HG02840 (cell line): ENCODE data around the gene ADD3.

Experiments
- ATAC-seq: cut with Tn5 transposase; IDR thresholded peaks from one replicate; pipeline ENCODE4 v1.9.1; 2021; ENCODE audit warnings: mild to moderate bottlenecking, moderate library complexity, moderate number of reproducible peaks; ENCODE audit not compliant: unreplicated experiment, low FRiP score

Gene ADD3, protein sequence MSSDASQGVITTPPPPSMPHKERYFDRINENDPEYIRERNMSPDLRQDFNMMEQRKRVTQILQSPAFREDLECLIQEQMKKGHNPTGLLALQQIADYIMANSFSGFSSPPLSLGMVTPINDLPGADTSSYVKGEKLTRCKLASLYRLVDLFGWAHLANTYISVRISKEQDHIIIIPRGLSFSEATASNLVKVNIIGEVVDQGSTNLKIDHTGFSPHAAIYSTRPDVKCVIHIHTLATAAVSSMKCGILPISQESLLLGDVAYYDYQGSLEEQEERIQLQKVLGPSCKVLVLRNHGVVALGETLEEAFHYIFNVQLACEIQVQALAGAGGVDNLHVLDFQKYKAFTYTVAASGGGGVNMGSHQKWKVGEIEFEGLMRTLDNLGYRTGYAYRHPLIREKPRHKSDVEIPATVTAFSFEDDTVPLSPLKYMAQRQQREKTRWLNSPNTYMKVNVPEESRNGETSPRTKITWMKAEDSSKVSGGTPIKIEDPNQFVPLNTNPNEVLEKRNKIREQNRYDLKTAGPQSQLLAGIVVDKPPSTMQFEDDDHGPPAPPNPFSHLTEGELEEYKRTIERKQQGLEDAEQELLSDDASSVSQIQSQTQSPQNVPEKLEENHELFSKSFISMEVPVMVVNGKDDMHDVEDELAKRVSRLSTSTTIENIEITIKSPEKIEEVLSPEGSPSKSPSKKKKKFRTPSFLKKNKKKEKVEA

DNA sequence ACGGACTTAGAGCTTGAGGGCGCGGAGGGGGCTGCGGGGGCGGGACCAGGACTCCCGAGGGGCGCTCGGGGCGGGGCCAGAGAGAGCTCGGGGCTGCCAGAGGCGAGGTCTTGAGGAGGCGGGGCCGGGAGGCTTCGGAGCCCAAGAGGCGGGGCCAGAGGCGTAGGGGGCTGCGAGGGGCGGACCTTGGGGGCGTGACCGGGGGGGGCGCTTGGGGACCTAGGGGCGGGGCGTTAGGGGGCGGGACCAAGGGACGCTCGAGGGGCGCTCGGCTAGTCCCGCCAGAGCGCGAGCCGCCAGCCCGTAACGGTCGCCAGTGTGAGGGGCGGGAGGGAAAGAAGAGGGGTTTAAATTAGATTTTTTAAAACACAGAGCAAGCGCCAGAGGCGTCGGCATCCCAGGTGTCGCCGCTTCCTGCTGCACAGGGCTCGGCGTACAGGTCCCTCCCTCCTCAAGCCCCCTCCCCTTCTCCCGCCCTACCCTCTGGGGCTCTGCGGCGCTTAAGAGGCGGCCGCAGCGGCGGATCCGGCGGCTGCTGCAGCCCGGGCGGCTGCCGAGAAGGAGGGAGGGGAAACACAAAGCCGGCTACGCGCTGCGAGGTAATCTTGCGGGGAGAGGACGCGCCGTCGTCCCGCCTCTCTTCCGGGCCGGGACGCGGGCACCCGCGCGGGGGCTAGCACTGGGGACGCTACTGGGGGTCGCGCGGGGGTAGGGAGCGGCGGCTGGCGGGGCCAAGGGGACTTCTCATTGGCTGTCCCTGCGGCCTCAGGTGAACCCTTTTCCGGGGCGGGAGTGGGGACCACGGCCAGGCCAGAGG is at the start of gene ADD3:
Gene ADD3 (plus strand): TSS at position 284 of the 817 bp plus-strand sequence. CDS start 92,670 bp downstream, outside the sequence.
- peak; percentile 54 for ATAC-seq

DNA sequence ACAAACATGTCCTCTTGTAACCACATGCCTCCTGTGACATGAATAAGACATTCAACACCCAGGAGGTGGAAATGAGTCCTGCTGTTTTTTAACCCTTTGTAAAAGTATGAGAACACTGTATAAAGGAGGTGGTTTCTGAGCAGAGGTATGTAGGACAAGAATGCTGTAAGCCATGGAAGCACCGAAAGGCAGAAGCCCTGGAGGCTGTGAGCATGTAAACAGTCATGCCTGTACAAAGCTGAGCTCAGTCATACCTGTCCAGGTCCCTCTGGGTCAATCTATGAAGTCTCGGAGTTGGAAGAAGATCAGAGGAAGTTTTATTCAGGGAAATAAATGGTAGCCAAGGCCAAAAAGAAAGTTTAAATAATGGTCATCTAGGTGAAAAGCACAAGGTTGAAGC is 49.7 kb upstream of the ADD3 start:
- no peak for ATAC-seq

DNA sequence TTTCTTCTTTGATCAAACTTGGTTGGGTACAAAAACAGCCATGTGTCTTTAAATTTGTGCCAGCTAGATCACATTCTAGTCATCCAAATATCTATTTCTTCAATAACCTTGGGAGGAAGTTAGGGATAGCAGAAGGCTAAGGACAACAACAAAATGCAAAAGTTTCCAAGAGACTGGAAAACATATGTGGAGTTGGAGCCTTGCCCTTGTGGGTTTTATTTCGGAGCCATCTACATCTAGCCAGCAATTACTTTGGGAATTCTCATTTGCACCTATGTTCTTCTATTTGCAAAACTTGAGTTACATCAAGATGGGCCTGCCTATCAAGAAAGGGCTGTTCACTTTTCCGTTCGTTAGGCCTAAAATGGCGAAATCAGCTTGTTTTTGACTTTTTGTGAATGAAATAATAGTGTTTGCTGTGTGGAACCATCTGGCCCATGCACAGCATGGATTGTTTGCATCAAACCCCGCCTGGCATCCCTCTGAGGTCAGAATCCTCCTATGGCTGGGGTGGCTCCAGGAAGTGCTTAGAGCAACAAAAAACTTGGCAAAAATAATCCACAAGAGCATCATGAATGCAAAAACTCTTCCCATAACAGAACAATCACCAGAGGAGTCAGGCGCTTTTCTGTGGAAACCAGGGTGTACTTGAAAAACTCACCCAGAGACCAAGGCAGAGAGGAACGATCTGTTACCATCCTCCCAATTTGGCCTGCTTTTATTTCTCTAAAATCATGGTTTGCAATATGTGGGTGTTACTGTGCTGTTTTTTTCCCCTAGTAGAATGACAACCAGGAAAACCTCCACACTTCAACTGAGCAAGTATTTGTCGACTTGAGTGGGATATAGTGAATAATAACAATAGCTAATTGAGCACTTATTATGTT is 48.3 kb upstream of the ADD3 start:
- ATAC-seq, result no peak

DNA sequence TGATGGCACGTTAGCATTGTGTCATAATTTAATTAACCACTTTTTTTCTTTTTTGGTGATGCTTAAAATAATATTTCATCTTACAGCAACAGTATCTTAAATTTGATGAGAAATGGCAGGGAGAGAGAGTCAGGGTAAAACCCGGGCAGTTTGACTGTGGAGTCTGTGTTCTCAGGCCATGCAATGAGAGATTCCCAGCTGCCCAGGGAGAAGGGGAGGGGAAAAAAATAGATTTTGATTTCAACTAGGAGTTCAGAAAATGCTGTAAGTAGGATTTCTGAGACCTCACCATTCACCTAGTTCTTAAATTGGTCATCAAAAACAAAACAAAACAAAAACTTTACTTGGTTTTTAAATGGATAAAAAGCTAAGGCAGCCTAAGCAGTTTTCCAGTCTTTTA is 47.1 kb upstream of the ADD3 start:
- ATAC-seq, result no peak

DNA sequence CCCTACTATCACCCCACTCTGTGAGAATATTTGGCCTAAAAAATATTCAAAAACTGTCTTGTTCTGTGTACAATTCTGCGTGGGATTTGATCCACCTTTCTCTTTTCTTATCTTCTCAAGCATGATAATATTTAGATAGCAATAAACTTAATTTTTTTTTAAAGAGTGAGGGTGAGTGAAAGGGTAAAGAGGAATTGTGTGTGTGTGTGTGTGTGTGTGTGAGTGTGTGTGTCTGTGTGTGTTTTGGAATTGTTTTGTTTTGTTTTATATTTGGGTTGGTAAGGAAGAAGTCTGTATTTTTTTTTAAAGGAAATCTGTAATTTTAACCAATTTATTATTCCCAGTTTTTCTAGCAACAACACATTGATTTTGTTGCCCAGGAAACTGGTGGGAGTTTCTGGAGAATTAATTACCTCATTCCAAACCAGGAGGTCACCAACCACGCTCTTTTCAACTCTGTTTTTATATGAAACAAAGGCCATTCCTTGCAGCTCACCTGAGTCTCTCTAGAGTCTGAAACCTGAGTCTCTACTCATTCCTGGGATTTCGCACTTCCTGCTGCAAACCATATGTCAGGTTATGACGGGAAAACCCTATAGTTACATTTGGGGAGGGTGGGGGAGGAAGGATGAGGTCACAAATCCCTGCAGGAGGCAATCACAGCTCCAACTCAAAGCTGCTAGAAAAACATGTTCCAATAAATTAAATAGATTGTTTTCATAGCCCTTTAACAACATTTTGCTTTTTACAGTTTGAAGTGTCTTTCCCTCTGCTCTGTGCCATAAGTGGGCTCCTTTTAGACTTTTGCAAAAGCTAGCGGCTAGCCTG is 46.4 kb upstream of the ADD3 start:
- no peak for ATAC-seq

DNA sequence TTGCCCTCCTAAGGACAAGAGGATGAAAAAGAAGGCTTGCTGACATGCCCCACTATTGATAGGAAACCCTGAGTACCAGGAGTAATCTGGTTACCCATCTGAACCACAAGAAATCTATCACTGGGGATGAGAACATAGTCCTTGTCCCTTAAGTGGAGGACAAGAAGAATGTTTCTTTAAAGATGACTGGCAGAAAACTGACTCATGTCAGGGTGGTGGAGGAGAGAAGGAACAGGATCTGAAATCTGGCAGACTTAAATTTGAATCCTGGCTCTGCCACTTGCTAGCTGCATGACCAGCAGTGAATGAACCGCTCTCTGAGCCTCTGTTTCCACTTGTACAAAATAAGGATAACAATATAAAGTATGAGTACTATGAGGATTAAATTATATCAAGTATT is 45.5 kb upstream of the ADD3 start:
- ATAC-seq, result no peak

DNA sequence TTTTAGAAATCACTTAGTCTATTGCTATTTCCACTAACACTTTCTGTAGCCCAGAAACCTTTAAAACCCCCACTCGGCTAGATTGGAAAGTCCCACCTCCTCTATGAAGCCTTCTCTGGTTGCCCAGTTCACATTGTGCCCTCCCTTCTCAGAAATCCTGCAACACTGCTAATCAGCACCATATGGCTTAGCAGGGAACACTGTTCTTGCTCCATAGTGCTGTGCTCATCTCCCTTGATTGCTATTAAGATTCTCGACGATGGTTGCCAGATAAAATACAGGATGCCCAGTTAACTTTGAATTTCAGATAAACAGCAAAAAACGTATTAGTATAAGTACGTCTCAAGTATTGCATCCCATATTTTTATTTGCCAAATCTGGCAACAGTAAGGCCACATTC is 44.3 kb upstream of the ADD3 start:
- no peak for ATAC-seq

DNA sequence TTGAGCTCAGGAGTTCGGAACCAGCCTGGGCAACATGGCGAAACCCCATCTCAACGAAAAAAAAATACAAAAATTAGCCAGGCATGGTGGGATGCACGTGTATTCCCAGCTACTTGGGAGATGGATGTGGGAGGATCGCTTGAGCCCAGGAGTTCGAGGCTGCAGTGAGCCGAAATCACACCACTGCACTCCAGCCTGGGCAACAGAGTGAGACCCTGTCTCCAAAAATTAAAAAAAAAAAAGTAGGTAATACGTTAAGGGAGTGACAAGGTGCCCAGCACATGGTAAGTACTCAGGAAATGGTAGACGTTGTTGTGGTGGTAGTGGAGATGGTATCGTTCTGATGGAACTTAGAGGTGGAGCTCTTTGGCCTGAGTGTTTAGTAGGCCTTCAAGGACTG is 43.5 kb upstream of the ADD3 start:
- no peak for ATAC-seq

DNA sequence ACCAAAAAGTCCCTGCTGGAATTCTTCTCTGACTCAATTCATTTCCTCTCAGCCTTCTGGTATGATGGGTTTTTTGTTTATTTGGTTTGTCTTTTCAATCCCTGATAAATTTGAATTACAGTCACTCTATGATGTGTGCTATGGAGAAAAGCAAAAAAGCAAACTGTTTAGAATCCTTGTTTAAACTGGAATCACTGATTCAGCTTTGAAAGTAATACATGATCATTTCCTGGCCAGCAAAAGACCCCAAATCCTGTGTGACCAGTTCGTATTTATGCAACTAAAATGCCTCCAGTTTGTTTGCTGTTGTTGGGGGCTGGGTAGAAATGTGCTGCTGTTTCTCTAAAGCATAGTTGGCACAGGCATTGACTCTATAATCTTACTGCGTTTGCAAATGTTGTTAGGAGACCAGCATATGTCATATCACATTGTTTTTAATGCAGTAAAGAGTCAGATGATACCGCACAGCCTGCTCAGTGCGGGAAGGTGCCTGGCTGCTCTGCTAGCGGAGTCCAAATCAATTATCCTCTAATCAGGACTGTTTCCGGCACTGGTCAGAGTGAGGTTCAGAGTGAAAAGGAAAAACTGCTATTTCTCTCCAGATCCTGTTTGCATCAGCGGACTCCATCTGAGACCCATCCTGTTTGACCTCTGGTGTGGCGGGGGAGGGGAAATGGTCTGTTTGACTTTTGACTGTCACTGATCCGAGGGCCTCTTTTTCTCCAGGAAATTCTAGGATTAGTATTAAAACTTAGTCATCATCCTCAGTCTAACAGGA is 40.6 kb upstream of the ADD3 start:
- no peak for ATAC-seq

DNA sequence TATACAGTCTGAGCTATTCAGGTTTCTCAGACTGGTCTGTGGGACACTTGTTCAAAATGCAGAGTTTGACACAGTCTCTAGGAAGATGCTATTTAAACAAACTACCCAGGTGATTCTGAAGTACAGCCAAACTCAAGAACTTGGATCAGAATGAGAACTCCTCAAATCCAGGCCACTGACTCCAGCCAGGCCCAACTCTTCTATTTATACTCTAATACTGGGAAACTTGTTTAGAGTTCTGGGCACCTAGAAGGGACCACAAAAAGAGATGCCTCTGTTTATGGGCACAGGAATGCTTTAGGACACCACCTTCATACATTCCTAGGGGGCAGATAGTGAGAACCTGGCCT is 40.1 kb upstream of the ADD3 start:
- ATAC-seq, result no peak

DNA sequence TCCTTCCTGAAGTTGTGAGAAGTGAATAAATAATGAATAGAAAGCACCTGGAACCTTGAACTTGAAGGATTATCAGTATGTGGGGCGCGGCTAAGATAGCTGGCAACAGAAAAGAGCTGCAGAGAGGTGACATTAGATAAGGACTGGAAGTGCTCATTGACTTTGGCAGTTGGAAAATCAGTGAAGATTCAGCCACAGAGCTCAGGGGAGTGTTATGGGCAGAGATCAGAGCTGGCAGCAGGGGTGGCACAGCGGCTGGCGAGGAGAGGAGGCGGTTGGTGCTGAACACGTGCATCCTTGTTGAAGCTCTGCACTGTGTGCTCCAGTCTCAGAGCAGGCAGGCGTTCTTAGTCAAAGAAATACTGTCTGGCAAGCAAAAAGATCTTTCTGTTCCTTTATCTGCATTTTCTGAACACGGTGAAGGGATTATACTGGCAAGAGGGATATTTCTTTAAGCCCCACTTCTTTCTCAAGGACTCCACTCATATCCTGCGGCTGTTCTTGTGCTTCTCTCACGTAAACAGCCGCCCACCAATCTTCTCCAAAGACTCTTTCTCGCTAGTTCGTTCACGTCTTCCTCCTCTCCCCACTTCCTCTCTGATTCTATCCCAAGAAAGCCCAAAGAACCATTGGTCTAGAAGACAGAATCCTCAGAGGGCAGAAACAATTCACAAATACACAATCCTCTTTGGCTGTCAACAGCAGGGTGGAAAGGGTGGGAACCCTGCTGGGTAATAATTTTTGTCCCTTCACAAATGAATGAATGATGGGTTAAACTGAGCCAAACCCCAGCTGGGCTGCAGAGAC is 38.6 kb upstream of the ADD3 start:
- no peak for ATAC-seq

DNA sequence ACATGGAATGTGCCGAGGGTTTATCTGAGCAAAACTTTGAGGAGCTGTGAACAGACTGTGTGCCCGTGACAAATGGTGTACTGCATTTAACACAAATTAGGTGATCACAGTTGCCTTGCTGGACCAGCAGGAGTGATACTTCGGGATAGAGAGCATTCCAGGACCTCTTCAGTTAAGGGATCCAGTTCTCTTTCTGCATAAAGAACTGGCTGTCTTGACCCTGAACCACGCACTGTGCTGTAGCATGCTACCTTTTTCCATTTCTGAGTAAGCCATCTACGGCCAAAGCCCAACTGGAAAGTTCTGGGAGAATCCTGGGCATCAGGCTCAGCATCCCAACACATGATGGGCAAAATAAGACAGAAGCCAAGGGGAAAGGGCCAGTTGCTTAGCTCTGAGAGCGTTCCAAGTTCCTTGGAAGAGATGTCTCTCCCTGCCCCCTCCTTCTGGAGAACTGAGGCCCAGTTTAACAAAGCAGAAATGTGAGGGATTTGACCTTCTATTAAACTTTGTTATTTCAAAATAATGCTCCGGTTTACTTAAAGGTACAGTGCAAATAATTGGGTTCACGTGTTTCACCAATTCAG is 37.9 kb upstream of the ADD3 start:
- ATAC-seq, result no peak

DNA sequence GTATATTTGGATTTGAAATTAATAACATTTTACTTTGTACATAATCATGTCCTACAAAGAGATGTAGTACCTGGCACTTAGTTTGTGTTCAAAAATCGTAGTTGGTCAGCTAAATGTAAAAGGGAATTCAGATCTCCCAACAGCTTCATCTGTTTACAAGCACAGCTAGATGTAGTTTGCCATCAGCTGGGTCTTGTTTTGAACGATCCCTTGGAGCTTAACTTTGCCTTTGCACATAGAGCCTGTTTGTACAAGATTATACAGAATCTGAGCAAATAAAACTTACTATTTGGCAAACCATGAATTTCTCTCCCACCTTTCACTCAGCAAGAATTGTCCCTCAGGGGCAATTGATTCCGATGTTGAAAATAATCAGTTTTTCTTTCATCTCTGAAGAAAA is 36.1 kb upstream of the ADD3 start:
- ATAC-seq, result no peak

DNA sequence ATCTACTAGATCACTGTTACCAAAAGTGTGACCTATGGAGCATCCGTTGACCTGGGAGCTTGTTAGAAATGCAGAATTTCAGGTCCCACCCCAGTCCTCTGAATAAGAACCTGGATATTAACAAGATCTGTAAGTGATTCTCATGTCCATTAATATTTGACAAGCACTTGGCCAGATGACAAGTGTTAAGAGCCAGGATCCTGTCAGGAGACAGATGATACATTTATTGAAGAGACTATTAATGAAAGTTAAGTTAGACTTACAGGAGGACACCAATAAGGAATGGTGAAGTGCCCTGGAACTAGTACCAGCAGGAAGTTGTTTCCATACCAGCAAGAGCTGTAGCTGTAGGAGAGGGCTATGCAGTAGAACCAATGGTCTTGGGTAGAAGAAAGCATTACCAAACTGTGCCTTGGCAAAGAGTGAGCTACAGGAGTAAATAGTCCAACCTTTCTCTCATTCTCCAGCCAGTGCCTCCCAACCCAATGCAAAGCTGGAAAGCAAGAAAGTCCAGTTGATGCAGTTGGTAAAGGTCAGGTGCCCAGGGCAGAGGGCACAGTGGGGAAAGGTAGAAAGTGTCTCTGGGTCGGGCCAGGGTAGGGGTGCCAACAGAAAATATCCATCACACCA is 35.3 kb upstream of the ADD3 start:
- ATAC-seq, result no peak

DNA sequence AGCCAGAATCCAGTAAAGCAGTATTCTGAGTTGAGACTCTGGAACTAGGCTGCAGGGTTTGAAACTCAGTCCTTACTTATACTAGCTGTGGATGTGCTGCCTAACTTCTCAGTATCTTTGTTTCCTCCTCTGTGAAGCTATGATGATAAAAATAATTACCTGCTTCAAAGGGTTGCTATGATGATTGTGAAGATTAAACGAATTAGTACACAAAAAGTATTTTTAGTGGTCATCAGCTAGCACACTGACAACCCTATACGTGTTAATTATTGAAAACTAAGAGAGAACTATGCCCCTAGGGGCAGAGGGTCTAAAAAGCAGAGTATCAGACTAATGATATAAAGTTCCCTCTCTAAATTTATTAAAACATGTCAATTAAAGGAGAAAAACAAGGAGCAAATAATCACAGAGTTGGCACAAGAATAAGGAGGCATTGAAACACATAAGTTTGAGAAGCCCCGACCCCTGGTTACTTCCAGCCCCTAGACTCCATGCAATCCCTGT is 34.4 kb upstream of the ADD3 start:
- ATAC-seq, result no peak

DNA sequence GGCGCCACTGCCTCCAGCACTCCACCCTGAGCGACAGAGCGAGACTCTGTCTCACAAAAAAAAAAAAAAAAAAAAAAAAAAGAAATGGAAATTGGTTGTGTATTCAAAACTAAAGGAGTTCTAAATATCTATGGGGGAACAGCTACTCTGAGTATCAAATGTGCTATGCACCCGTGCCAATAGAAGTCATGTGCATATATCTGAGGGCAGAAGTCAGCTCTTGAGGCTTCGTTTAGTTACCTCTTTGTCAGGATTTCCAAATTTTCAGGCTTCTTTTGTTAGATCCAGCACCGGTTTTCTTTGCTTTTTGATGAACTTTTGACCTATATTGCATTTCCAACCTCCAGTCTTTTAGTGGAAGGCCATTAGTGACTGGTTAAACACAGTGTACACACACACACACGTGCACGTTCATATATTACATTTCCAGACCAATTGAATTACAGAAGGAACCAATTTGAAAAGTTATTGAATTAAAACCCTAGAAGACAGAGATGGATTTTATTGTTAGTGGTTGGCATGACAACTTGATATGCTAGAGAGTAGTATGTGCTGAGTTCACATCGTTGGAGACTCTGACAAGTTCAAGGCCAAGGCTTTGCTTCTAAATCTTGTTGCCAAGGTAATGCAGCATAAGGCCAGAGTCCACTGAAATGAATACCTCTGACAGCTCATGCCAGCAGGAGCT is 33.1 kb upstream of the ADD3 start:
- no peak for ATAC-seq
